HG03432 (cell line): Measurements from ENCODE around the gene ZNF521.
A peak's percentile ranks its signal among the peaks of the same experiment; 100 is the strongest.

Experiments used
- ATAC-seq: cut with Tn5 transposase; IDR thresholded peaks from one replicate; pipeline ENCODE4 v1.9.1; 2021; ENCODE audit warnings: mild to moderate bottlenecking, moderate library complexity; ENCODE audit not compliant: unreplicated experiment

The ZNF521 gene

GRCh38 chr18:25175558-25176517, 176.1 kb downstream of the ZNF521 start:
- no peak for ATAC-seq

- ATAC-seq, result no peak
Observed at GRCh38 chr18:25174324-25174723, 177.6 kb downstream of the ZNF521 start.

DNA sequence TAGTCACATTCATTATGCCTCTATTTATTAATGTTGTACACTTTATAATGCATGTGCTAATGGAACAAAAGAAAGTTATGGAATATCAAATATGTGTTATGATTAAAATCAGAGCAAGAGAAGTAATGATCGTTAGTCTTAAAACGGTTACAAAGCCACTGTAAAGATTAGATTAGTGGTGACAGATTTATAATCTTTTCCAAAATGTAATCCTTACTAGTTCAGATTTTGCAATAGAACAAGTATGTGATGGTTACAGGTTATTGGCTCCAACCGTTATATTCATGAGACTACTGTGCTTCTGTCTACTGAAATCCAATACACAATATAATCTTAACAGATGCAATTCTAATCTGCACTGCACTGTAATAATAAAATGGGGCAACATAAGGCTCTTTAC, 180.6 kb downstream of the ZNF521 start:
- ATAC-seq, result no peak

DNA sequence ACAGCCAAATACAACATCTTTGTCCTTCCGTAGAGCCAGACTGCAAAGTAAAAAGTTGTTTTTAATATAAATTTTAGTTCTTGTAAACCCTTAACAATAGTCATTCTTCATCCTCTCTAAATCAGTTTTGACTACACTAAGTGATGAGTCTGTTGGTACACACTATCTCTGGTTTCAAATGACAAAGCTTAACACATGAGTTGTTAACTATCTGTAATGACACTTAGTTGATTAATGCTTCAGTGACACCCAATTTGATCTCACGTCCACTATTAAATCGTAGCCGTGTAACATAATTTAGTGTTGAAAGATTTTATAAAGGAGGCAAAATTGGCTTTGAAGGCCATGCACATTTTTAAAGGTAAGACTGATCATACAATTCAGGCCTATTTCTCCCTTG, 181.6 kb downstream of the ZNF521 start:
- ATAC-seq, result no peak

- ATAC-seq, result no peak
Observed at GRCh38 chr18:25169701-25170100, 182.3 kb downstream of the ZNF521 start.

GRCh38 chr18:25167612-25168410, 184.2 kb downstream of the ZNF521 start:
- no peak for ATAC-seq

GRCh38 chr18:25166113-25166512, 185.9 kb downstream of the ZNF521 start:
- ATAC-seq, result no peak

DNA sequence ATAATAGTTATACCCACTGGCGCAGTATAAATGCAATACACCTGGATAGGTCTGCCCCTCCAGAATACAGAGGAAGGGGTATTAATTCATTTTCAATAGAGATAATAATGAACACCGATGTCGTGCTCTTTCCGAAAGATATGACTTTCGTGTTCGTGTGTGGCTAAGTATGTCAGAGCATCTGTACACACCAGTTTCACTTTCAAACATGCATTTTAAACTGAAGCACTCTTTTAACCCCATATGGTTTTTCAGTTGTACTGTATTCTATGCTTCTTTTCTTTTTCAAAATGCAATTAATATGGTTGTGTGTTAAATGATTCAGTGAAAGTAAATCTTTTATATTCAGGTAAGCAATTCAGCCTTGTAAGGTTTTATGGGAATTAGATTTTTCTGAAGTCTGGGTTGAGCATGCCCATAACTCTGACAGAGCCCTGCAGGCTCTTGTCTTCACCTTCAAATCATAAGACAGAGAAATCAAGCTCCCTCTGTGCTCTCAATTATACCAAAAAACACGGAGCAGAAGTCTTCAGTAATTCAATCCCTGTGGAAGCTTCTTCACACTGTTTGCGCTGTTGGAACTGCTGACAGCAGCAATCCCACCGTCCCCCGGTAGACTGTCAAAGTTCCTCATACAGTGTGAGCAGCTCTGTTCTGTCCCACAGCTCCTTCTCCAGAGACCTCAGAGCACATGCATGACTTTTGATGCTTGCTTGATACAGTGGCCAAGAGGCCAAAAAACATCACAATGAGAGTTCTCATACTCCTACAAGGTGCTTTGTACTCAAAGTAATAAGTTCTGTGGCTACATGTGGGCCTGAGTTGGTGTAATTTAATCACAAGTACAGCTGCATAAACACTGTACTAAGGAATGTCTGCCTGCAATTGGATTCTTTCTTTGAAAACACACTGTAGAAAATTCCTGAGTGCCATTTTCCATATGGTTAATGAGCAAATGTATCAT, 186.8 kb downstream of the ZNF521 start:
- ATAC-seq, result peak; percentile 92

DNA sequence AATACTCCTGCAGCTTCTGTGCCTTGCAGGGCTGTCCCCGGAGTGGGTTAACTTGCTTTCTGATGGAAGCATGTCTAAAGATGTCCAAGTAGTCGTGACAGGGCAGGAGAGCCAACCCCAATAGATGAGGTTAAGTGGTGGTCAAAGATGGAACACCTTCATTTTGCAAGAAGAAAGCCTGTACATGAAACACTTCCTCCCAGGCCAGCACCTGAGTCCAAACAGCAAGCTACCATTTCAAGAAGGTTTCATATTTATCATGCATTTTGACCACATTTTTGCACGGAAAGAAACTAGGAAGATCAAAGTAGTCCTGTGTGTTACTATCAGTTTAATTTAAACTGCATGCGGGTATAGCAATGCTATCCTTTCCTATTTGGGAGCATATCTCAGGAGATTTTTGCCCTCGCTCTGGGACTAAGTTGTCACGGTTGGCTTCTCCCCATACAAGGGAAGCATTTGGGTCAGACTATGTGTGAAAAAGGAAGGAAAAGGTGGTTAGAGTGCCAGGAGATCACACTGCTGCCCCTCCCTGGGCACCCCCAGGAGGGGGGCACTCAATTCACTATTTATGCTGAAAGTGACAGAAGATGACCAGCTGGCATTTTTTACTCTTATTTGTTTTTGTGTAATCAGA, 187.6 kb downstream of the ZNF521 start:
- peak; percentile 45 for ATAC-seq

DNA sequence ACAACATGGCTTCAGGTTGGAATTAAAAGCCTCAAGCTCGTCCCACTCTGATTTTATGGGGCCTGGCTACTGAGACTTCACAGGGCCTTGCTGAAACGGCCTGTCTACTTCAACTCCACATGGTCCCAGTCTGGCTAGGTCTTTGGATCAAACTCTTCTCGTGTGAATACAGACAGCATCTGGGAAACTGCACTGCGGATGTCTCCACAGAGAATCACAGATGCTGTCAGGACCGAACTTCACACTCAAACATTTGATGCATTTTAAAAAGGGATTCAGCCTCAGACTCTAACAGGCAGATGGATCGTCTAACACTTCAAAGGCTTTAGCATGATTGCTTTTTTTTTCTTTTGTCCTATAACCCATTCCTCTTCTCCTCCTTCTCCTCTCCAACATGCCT, 198.5 kb downstream of the ZNF521 start:
- no peak for ATAC-seq

DNA sequence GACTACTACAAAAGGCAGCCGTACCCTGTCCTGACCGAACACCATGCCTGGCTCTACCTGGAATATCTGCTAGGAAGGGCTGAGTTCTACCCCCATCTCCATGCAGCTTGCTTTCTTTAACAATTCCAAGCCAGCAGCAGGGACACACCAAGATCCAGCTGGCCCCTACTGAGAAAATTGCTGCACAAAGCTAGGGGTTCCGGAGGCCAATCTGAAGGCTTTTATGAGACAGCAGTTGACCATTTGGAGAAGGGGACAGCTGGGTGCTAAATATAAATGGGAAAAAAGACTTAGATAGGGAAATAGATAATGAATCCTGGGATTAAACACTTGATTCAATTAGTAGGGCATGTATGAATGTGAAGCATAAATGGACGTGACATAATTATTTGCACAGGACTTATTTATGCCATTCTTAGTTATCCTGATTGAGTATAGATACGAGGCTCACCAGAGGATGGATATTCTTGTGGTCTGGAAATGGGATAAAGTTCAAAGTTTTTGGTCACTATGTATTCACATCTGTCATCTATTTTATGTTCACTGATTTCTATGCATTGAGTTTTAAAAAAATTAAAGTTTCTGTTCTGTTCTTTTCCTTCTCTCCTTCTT, 204.0 kb downstream of the ZNF521 start:
- ATAC-seq, result no peak

- ATAC-seq, result no peak
Observed at GRCh38 chr18:25146512-25146910, 205.5 kb downstream of the ZNF521 start.

DNA sequence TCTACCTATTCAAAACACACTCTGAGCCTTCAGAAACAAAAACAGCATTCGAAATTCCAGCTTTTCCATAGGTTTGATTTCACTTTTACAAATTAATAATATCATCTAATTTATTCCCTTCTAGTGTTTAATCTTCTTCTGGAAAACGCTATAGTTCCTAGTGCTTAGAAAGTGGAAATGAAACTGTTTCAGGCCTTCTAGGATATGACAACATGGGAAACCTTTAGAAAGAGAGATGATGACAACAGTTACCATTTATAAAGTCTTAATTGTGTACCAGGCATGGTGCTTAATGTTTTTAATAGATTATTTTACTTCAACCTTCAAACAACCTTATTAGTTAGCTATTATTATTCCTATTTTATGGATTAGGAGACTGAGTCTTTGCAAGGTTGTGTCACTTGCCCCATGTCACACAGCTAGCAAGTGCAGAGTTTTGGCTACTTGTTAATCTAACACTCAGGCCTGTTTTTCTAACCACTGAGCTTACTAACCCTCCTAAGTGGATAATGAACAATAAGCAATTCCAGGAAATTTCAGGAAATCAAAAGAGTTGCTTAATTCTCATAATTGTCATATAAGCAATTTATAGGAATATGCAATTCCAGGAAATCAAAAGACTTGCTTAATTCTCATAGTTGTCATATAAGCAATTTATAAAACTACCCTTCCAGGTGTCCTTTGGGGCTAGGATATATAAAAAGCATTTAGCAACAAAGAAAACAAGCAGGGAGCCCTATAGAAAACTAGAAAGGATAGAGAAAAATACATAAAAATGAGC, 206.0 kb downstream of the ZNF521 start:
- ATAC-seq, result no peak

- no peak for ATAC-seq
Observed at GRCh38 chr18:25144820-25145219, 207.1 kb downstream of the ZNF521 start.

DNA sequence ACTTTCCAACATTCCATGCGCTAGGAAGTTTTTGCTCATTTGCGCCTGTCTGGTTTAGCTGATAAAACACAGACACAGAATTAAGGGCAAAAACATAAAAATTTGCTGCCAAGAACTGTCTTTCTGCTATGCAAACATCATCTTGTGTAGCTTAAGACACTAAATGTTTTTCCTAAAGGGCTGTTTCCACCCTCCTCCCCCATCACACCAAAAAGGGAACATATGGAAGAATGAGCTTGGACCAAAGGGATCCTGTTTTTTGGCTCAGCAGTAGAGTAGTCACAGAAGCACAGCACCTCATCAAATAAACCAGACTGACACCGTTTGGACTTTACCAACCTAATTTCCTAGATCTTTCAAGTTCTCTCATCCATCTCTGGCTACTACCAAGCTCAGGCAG, 210.1 kb downstream of the ZNF521 start:
- ATAC-seq, result no peak

DNA sequence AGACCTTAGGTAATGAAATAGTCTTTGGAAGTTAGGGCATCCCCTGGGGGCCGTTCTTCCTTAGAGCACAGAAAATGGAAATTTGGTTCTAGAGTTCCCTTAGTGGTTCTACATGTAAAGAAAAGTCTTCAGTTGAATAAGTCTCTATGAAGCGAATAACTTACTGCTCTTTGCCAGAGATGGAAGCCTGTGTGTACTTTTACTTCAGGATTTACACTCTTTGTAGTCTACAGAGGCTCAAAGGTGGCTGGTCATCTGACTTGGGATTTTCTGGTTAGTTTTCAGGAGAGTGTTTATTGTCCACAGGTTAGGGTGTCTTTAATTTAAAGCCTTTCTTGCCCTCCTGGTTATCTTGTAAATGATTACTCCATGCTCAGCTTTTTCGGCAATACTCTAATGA, 210.6 kb downstream of the ZNF521 start:
- ATAC-seq, result no peak

- ATAC-seq, result no peak
Observed at GRCh38 chr18:25140962-25141308, 211.0 kb downstream of the ZNF521 start.

DNA sequence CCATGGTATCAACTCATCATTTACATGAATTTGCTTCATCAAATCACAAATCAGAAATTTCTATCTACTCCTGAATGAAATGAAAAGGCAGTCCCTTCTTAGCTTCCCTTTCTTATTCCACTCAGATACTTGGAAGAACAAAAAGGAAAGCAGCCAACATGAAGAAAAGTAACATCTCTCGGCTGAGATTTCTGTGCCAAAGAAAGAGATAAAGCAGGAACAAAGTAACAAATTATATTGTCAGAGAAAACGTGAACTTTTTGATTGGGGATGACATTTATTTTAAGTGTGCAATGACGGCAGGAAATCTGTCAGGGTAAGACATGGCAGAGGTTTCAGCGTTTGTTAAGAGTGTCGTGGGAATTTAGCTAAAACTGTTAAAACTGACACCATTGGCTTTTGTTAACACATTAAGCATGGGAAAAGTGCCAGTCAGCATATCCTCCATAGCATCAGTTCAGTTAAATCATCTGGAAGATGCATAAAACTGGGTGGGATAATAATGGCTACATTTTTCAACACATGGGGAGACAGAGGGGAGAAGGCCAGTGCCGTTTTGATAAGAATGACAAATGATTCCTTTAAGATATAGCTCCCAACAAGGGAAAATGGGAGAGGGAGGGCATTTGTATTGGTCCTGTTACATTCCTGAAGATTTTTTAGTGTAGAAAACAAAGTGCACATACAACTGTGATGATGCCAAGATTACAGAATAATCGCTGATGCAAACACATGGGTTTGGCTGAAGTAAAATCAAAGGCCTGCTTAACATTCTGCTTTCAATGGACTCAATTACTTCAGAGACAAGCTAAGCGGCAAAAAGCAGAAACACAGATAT, 211.6 kb downstream of the ZNF521 start:
- no peak for ATAC-seq

DNA sequence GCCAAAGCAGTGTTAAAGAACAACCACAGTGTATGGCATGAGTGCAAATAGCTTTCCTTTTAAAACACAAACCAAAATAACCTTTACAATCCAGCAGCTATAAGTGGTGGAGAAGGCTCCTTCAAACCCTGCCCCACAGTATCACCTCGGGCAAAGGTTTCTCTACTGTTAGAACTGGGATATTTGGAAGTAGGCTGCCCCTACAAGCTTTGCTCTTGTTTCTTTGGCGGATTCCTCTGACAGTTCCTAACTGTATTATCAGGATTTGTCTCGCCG, 214.8 kb downstream of the ZNF521 start:
- no peak for ATAC-seq
